GM15510 (cell line): ENCODE measurements around the gene TP73.

ENCODE experiments used
- POLR2A ChIP-seq: IDR thresholded peaks from 3 replicates; pipeline ENCODE4 v1.6.1; 2011; ENCODE audit warnings: borderline replicate concordance; ENCODE audit not compliant: insufficient read length; ENCODE audit errors: extremely low read depth

TP73 gene

DNA sequence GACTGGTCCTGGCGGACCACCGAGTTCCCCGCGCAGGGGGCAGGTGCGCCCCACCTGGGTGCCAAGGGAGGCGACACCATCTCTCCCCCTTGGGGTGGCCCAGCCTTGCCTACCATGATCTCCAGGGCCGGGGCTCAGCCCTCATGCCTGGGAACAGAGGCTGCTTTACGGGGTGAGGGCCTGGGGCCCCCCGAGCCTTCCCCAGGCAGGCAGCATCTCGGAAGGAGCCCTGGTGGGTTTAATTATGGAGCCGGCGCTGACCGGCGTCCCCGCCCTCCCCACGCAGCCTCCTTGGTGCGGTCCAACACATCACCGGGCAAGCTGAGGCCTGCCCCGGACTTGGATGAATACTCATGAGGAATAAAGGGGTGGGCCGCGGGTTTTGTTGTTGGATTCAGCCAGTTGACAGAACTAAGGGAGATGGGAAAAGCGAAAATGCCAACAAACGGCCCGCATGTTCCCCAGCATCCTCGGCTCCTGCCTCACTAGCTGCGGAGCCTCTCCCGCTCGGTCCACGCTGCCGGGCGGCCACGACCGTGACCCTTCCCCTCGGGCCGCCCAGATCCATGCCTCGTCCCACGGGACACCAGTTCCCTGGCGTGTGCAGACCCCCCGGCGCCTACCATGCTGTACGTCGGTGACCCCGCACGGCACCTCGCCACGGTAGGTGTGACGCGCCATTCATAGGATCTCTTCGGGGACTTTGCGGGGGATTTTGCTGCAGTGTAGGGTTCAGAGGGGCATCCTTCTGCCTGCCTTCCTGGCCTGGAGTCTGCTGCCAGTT is 38.2 kb downstream of the TP73 start:
- TF ChIP-seq POLR2A, result no peak

- TF ChIP-seq POLR2A, result no peak
Measured at GRCh38 chr1:3691421-3692204, 39.3 kb downstream of the TP73 start.

DNA sequence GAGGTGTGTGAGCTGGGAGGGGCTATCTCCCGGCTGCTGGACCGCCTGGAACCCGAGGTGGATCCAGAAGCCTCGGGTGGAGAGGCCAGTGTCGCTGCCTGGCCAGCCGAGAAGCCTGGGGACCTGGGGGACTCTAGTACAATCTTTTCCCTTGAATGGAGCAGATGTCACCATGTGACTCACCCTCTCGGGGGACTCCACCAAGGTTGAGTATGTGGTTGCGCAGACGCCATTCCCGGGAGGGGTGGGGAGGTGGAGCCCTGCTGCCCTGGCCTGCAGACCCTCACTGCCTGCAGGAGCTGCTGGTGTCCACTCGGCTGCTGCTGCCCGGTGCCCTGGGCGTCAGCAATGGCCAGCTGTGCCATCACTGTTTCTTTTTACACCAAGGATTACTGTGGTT is 40.3 kb downstream of the TP73 start:
- TF ChIP-seq POLR2A, result no peak

DNA sequence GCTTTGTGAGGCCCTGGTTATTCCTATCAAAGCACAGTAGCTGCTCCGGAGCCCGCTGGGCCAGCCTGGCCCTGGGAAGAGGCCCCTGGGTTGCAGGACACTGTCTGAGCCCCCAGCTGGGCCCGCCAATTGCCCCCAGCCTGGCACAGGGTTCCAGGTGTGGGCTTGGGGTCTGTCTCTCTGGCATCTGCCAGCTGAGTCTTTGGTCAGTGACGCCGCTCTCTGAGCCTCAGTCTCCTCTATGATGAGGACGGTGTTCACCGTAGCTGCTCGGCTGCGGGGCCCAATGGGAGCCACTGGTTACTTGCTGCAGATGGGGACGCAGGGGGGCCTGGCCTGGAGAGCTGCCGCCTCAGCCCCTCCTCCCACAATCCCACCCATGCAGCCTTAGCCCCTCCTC is 41.0 kb downstream of the TP73 start:
- TF ChIP-seq POLR2A, result no peak

- no peak for TF ChIP-seq POLR2A
Measured at GRCh38 chr1:3695326-3696217, 43.3 kb downstream of the TP73 start.

DNA sequence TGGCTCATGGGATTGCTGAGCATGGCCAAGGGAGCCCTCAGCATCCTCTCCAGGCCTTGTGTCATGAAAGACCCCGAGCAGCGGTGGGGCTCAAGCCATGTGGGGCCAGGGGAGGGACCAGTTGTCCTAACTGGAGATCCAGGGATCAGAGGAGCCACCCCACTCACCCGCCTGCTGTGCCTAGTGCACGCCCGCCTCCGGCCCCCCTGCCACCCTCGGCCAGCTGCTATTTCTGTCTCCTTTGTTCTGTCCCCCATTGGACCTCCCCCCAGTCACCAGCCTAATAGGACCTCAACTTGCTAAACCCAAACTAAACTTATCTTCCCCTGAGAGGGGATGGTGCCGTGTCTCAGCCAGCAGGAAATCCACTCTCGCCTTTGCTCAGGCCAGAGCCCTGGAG is 44.4 kb downstream of the TP73 start:
- no peak for TF ChIP-seq POLR2A

GRCh38 chr1:3697104-3697503 is 44.8 kb downstream of the TP73 start:
- no peak for TF ChIP-seq POLR2A

DNA sequence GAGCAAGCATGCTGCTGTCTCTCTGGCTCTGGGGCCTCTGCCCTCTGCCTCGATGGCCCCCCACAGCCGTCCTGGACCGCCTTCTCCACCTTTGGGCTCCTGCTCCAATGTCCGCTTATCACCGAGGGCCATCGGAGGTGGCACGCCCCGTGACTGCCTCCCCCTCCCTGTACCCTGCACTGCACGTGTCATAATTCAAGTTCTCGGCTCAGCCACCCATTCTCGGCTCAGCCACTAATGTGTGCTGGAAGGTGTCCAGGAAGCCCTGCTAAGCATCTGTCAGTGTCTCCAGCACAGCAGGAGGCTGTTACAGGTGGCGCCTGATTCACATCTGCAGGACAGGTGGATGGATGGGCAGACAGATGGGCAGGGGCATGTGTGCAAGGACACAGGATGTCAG is 45.5 kb downstream of the TP73 start:
- TF ChIP-seq POLR2A, result no peak

DNA sequence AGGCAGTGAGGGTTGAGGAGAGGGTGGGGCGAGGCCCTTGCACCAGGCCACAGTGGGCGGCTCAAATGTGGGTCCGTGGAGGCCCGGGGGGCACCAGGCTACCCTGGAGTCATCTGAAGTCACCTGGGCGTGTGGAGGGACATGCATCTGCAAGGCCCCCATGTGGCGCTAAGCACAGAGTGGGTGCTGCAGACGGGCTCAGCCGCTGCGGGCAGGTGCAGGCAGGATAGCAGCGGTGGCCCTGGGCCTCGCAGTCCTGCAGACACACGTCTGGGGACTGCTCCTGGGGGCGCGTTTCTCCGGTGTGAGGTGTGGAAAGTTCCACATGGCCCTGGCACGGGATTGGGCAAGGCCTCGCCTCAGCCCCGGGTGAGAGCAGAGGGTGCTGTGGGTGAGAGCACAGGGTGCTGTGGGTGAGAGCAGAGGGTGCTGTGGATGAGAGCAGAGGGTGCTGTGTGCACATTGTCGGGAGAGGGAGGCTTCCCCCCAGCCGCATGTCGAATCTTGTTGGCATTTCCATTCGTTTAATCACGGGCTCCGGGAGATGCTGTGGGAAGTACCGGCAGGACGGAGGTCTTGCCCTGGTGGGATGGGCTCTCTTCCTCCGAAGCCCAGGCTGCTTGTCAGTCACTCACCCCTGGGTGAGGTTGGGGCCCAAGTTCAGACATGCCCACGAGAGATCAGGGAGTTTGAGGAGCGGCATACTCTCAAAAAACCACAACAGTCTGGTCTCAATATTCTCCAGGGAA is 46.5 kb downstream of the TP73 start:
- TF ChIP-seq POLR2A, result no peak

DNA sequence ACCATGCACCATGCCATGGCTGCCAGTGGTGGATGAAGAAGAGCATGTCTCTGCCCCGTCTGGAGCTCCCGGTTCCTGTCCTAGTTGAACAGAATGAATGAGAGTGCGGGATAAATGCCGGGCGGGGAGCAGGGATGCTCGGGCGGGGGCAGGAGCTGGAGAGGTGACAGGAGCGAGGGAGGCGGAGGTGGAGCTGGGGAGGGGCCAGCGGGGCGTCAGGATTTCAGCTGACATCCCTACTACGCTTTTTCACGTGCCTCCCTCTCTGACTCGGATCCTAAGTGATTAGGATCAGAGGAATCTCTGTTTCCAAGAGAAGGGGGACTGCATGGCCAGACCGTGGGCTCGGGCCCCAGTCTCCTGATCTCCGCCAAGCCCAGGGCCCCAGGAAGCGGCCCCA is 47.3 kb downstream of the TP73 start:
- TF ChIP-seq POLR2A, result no peak

- TF ChIP-seq POLR2A, result no peak
Measured at GRCh38 chr1:3700631-3701030, 48.3 kb downstream of the TP73 start.

DNA sequence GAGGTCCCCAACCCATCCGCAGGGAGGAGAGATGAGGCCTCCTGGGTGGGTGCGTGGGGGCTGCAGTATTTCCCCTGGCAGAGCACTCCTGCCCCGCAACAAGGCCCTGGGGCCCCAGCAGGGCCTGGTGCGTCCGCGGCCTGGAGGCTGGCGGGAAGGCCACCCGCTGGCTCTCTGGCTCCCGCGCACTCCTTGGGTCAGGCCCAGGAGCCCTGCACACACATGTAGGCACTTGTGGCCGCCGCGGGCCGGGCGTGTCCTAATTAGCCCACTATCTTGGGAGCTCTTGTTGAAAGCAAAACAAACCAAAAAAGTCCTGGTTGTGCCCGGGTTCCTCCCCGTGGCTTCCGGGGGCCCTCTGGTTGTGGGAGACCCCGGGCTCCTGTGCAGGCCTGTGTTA is 50.2 kb downstream of the TP73 start:
- TF ChIP-seq POLR2A, result no peak

- TF ChIP-seq POLR2A, result no peak
Measured at GRCh38 chr1:3702990-3703728, 50.8 kb downstream of the TP73 start.
